Hepatocyte (in vitro differentiated cells): ENCODE results near the gene RETN. TPM values are rescaled to one million over a fixed set of nuclear protein-coding genes. Genes with fewer than 3 reads are reported as not detected.

Source experiments
- DNase-seq: peaks from one replicate; pipeline ENCODE4 v3.0.0-alpha.2; 2016; ENCODE audit warnings: low spot score
- H2AFZ ChIP-seq: fragments of 200-600 bp; sonication (generic); 2 replicates; pipeline ENCODE4 v1.6.0; 2016; ENCODE audit warnings: antibody characterized with exemption, mild to moderate bottlenecking
- H3K27ac ChIP-seq: fragments of 200-600 bp; sonication (generic); 2 replicates; pipeline ENCODE4 v1.5.1; 2016; ENCODE audit warnings: mild to moderate bottlenecking
- H3K27me3 ChIP-seq: fragments of 200-600 bp; sonication (generic); 2 replicates; pipeline ENCODE4 v1.6.1; 2016
- H3K36me3 ChIP-seq: fragments of 200-600 bp; sonication (generic); replicated peaks from 2 replicates; pipeline ENCODE4 v1.5.1; 2016; ENCODE audit warnings: low read depth; ENCODE audit not compliant: insufficient read depth
- H3K4me1 ChIP-seq: fragments of 200-600 bp; sonication (generic); 2 replicates; pipeline ENCODE4 v1.5.1; 2016; ENCODE audit warnings: mild to moderate bottlenecking, moderate library complexity; ENCODE audit not compliant: insufficient read depth
- H3K4me2 ChIP-seq: fragments of 200-600 bp; sonication (generic); 2 replicates; pipeline ENCODE4 v1.6.0; 2016
- H3K4me3 ChIP-seq: fragments of 200-600 bp; sonication (generic); 2 replicates; pipeline ENCODE4 v1.5.1; 2016; ENCODE audit warnings: mild to moderate bottlenecking
- H3K79me2 ChIP-seq: fragments of 200-600 bp; sonication (generic); 2 replicates; pipeline ENCODE4 v1.6.0; 2017; ENCODE audit warnings: mild to moderate bottlenecking
- H3K9me2 ChIP-seq: fragments of 200-600 bp; sonication (generic); replicated peaks from 2 replicates; pipeline ENCODE4 v1.6.0; 2017; ENCODE audit warnings: mild to moderate bottlenecking; ENCODE audit not compliant: insufficient read depth
- H3K9me3 ChIP-seq: fragments of 200-600 bp; sonication (generic); 2 replicates; pipeline ENCODE4 v1.5.1; 2016; ENCODE audit warnings: low read depth, mild to moderate bottlenecking
- H4K20me1 ChIP-seq: fragments of 200-600 bp; sonication (generic); 2 replicates; pipeline ENCODE4 v1.6.0; 2016; ENCODE audit warnings: mild to moderate bottlenecking; ENCODE audit not compliant: insufficient read depth, poor library complexity, severe bottlenecking
- EZH2 ChIP-seq: fragments of 200-600 bp; sonication (generic); IDR thresholded peaks from 2 replicates; pipeline ENCODE4 v1.6.1; 2016; ENCODE audit warnings: antibody characterized with exemption, mild to moderate bottlenecking, borderline replicate concordance
- EZH2phosphoT487 ChIP-seq: fragments of 200-600 bp; sonication (generic); IDR thresholded peaks from one replicate; pipeline ENCODE4 v1.6.1; 2018; ENCODE audit warnings: antibody characterized with exemption, mild to moderate bottlenecking, low read depth, moderate library complexity; ENCODE audit not compliant: unreplicated experiment, severe bottlenecking
- WGBS: methylation state at CpG from one replicate; pipeline ENCODE4 v1.1.6; 2016; ENCODE audit warnings: low lambda C conversion rate; ENCODE audit errors: missing lambda C conversion rate; 5-methylcytosine and 5-hydroxymethylcytosine counted together
- polyA plus RNA-seq: library from polyadenylated mRNA; unstranded; fragments of >200 nt; fragmentation: Nextera tagmentation; extraction: Ambion mirVana; gene quantifications from 2 replicates; pipeline ENCODE4 v1.2.1, GENCODE V29; 2016
- total RNA-seq: library from RNA; depleted of rRNA; stranded (reverse); fragments of >200 nt; gene quantifications from 2 replicates; pipeline ENCODE4 v1.2.3, GENCODE V29; 2014
- TF ChIP-seq, protein P1 (sequence below): fragments of 200-600 bp; sonication (generic); IDR thresholded peaks from 2 replicates; pipeline ENCODE4 v1.5.1; 2016; ENCODE audit warnings: antibody characterized with exemption, mild to moderate bottlenecking; ENCODE audit not compliant: poor library complexity

RETN gene
- total and polyA plus RNA-seq, 2 experiments from 2014 or later = 0.74 TPM; not detected in 1

GRCh38 chr19:7647156-7647555, 21.7 kb upstream of the RETN start:
- Histone ChIP-seq H2AFZ (no peak overlapping the region), H3K27ac (no peak overlapping the region), H3K9me2 (no peaks in the 10 kb centered on the region), H3K9me3 (no peaks in the 10 kb centered on the region), H3K79me2 (no peaks in the 10 kb centered on the region), H3K36me3 (no peaks in the 10 kb centered on the region), H3K4me3 (no peak overlapping the region), H3K27me3 (no peaks in the 10 kb centered on the region), H3K4me2 (no peak overlapping the region), H3K4me1 (no peaks in the 10 kb centered on the region), H4K20me1 (no peaks in the 10 kb centered on the region)
- WGBS = 98% methylated on average over 19 of the region's 26 CpGs
- DNase-seq = no peak
- TF ChIP-seq EZH2phosphoT487 = no peak
- TF ChIP-seq, protein P1, sequence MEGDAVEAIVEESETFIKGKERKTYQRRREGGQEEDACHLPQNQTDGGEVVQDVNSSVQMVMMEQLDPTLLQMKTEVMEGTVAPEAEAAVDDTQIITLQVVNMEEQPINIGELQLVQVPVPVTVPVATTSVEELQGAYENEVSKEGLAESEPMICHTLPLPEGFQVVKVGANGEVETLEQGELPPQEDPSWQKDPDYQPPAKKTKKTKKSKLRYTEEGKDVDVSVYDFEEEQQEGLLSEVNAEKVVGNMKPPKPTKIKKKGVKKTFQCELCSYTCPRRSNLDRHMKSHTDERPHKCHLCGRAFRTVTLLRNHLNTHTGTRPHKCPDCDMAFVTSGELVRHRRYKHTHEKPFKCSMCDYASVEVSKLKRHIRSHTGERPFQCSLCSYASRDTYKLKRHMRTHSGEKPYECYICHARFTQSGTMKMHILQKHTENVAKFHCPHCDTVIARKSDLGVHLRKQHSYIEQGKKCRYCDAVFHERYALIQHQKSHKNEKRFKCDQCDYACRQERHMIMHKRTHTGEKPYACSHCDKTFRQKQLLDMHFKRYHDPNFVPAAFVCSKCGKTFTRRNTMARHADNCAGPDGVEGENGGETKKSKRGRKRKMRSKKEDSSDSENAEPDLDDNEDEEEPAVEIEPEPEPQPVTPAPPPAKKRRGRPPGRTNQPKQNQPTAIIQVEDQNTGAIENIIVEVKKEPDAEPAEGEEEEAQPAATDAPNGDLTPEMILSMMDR = no peak
- TF ChIP-seq EZH2 = no peak

GRCh38 chr19:7648265-7649014, 20.4 kb upstream of the RETN start:
- TF ChIP-seq, protein P1 = no peak
- TF ChIP-seq EZH2 (no peak), EZH2phosphoT487 (no peak)
- Histone ChIP-seq H3K36me3 (no peaks in the 10 kb centered on the region), H3K4me1 (no peaks in the 10 kb centered on the region), H3K27me3 (no peaks in the 10 kb centered on the region), H3K9me3 (no peaks in the 10 kb centered on the region), H3K9me2 (no peaks in the 10 kb centered on the region), H3K4me3 (no peak overlapping the region), H2AFZ (no peak overlapping the region), H4K20me1 (no peaks in the 10 kb centered on the region), H3K79me2 (no peaks in the 10 kb centered on the region), H3K27ac (no peak overlapping the region), H3K4me2 (no peak overlapping the region)
- no peak for DNase-seq
- WGBS = 94% methylated on average over 15 of the region's 15 CpGs

DNA sequence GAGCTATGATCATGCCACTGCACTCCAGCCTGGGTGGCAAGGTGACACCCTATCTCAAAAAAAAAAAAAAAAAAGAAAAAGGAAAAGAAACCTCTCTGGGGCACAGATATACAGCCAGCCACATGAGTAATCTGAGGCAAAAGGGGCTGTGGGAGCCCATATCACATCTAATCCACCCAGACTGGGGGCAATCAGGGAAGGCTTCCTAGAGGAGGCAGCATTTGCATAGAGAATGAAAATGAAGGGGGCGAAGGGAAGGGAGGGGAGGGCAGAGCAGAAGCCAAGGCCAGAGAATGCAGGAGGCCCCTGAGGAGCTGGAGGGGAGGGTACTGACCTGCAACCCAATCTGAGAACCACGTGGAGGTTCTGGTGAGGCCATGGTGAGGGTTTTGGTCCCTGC, 18.7 kb upstream of the RETN start:
- TF ChIP-seq EZH2 (no peak), EZH2phosphoT487 (no peak)
- TF ChIP-seq, protein P1 = no peak
- no peaks in the 10 kb centered on the region for H3K79me2 ChIP-seq
- WGBS = 40% methylated on average over 2 of the region's 2 CpGs
- no peaks in the 10 kb centered on the region for H3K27me3 ChIP-seq
- DNase-seq = no peak
- H3K9me3 ChIP-seq = no peaks in the 10 kb centered on the region
- no peaks in the 10 kb centered on the region for H3K4me1 ChIP-seq
- no peaks in the 10 kb centered on the region for H4K20me1 ChIP-seq
- no peak overlapping the region for H3K4me3 ChIP-seq
- H2AFZ ChIP-seq = no peak overlapping the region
- H3K9me2 ChIP-seq = no peaks in the 10 kb centered on the region
- H3K4me2 ChIP-seq = no peak overlapping the region
- H3K36me3 ChIP-seq = no peaks in the 10 kb centered on the region
- no peak overlapping the region for H3K27ac ChIP-seq
